ENCODE measurements around the gene ATXN7L1. TPM values are rescaled to one million over a fixed set of nuclear protein-coding genes. Genes with fewer than 3 reads are reported as not detected.

Gene ATXN7L1
- total RNA-seq, 3 donors from 2014 or later (not counting 1 experiment from before 2014, with no cell fraction given) = 37.5 to 48.6 (median 47.9) TPM

GRCh38 chr7:105675934-105676371, 200.4 kb downstream of the ATXN7L1 start:
- Histone ChIP-seq H3K9me3 (ENCODE audit: control insufficient read depth, insufficient read depth, low read length) (no peaks in the 10 kb centered on the region), H3K36me3 (ENCODE audit: control insufficient read depth, insufficient read depth, low read length) (no peaks in the 10 kb centered on the region), H3K4me3 (ENCODE audit: low read length) (no peak overlapping the region), H3K4me1 (ENCODE audit: control insufficient read depth, insufficient read depth, low read length) (peaks cover 40% of the 10 kb centered on the region), H3K27ac (ENCODE audit: low read length) (peak overlapping the region; percentile 5), H3K27me3 (ENCODE audit: control insufficient read depth, insufficient read depth, low read length) (no peaks in the 10 kb centered on the region)
- ATAC-seq (peak; percentile 74 to 81 (median 76)), DNase-seq (peak; percentile 43 to 84)
- Mint-ChIP-seq H3K4me3 (no peak overlapping the region), H3K27ac (peak overlapping the region; percentile 84 to 88), H3K9me3 (no peaks in the 10 kb centered on the region), H3K4me1 (peaks cover 45 to 51% of the 10 kb centered on the region in 2 donors), H3K27me3 (ENCODE audit: low read depth in 2 of 2) (no peaks in the 10 kb centered on the region), H3K36me3 (no peaks in the 10 kb centered on the region)
- TF ChIP-seq CTCF (IDR thresholded peaks at IDR 0.05) = no peak
- 17% methylated on average over 8 of the region's 8 CpGs for WGBS (ENCODE audit: insufficient coverage)
- intact Hi-C loops (cut with micrococcal nuclease) = loop anchor here (2.0 to 10.0 kb wide), 2 partner anchors 15 to 129 kb away; no protein-coding TSS in a partner anchor

- Histone ChIP-seq H3K9me3 (ENCODE audit: control insufficient read depth, insufficient read depth, low read length) (no peaks in the 10 kb centered on the region), H3K4me3 (ENCODE audit: low read length) (no peak overlapping the region), H3K27me3 (ENCODE audit: control insufficient read depth, insufficient read depth, low read length) (no peaks in the 10 kb centered on the region), H3K4me1 (ENCODE audit: control insufficient read depth, insufficient read depth, low read length) (peaks cover 40% of the 10 kb centered on the region), H3K27ac (ENCODE audit: low read length) (no peak overlapping the region), H3K36me3 (ENCODE audit: control insufficient read depth, insufficient read depth, low read length) (no peaks in the 10 kb centered on the region)
- no peaks in the 10 kb centered on the region for H3K9me3 Mint-ChIP-seq
- TF ChIP-seq CTCF (IDR thresholded peaks at IDR 0.05) = no peak
- H3K27me3 Mint-ChIP-seq (ENCODE audit: low read depth in 2 of 2) = no peaks in the 10 kb centered on the region
- no peak for ATAC-seq
- intact Hi-C loops (cut with micrococcal nuclease) = loop anchor here (10.0 kb wide), 1 partner anchor 130 kb away; no protein-coding TSS in a partner anchor
- WGBS (ENCODE audit: insufficient coverage) = 83% methylated on average over 3 of the region's 4 CpGs
- H3K27ac Mint-ChIP-seq = peak overlapping the region; percentile 67 to 84
- H3K4me3 Mint-ChIP-seq = no peak overlapping the region
- peak in 1 of 2 donors; percentile 59 for DNase-seq
- no peaks in the 10 kb centered on the region for H3K36me3 Mint-ChIP-seq
- H3K4me1 Mint-ChIP-seq = peaks cover 42 to 48% of the 10 kb centered on the region in 2 donors
Observed at GRCh38 chr7:105674200-105674920, 202.0 kb downstream of the ATXN7L1 start.

- H3K36me3 ChIP-seq (ENCODE audit: control insufficient read depth, insufficient read depth, low read length) = no peaks in the 10 kb centered on the region
- peaks cover 32% of the 10 kb centered on the region for H3K4me1 ChIP-seq (ENCODE audit: control insufficient read depth, insufficient read depth, low read length)
- Mint-ChIP-seq H3K9me3 (no peaks in the 10 kb centered on the region), H3K27me3 (ENCODE audit: low read depth in 2 of 2) (no peaks in the 10 kb centered on the region), H3K4me1 (peaks cover 33 to 39% of the 10 kb centered on the region in 2 donors), H3K36me3 (no peaks in the 10 kb centered on the region), H3K4me3 (no peak overlapping the region), H3K27ac (peak overlapping the region; percentile 67 to 84)
- H3K9me3 ChIP-seq (ENCODE audit: control insufficient read depth, insufficient read depth, low read length) = no peaks in the 10 kb centered on the region
- intact Hi-C loops (cut with micrococcal nuclease) = loop anchor here (10.0 kb wide), 1 partner anchor 131 kb away; no protein-coding TSS in a partner anchor
- WGBS (ENCODE audit: insufficient coverage) = 66% methylated on average over 7 of the region's 7 CpGs
- DNase-seq = no peak
- H3K27ac ChIP-seq (ENCODE audit: low read length) = no peak overlapping the region
- no peak overlapping the region for H3K4me3 ChIP-seq (ENCODE audit: low read length)
- ATAC-seq = no peak
- no peak for TF ChIP-seq CTCF (IDR thresholded peaks at IDR 0.05)
- no peaks in the 10 kb centered on the region for H3K27me3 ChIP-seq (ENCODE audit: control insufficient read depth, insufficient read depth, low read length)
Observed at GRCh38 chr7:105673367-105674084, 202.9 kb downstream of the ATXN7L1 start.

Data from natural killer cell (primary cell).